ENCODE measurements around the gene TULP4.
"Not testable (repeated sequence)": the region's sequence is repeated elsewhere in the genome, so short reads cannot be mapped to it uniquely, and the experiment has no call there.

The TULP4 gene

GRCh38 chr6:158464483-158464882, 152.2 kb downstream of the TULP4 start:
- H3K36me3 Mint-ChIP-seq (ENCODE audit: low read depth) = peaks cover 2% of the 10 kb centered on the region
- no peaks in the 10 kb centered on the region for H3K27me3 Mint-ChIP-seq (ENCODE audit: low read depth)
- H3K4me3 Mint-ChIP-seq = no peak overlapping the region
- no peaks in the 10 kb centered on the region for H3K9me3 Mint-ChIP-seq
- DNase-seq (ENCODE audit: low spot score) = no peak
- H3K27ac Mint-ChIP-seq = no peak overlapping the region
- H3K4me1 Mint-ChIP-seq (ENCODE audit: low read depth) = no peaks in the 10 kb centered on the region

GRCh38 chr6:158465257-158465656, 153.0 kb downstream of the TULP4 start:
- H3K9me3 Mint-ChIP-seq = no peaks in the 10 kb centered on the region
- H3K27ac Mint-ChIP-seq = no peak overlapping the region
- no peaks in the 10 kb centered on the region for H3K27me3 Mint-ChIP-seq (ENCODE audit: low read depth)
- H3K36me3 Mint-ChIP-seq (ENCODE audit: low read depth) = peaks cover 2% of the 10 kb centered on the region
- H3K4me3 Mint-ChIP-seq = no peak overlapping the region
- DNase-seq (ENCODE audit: low spot score) = no peak
- no peaks in the 10 kb centered on the region for H3K4me1 Mint-ChIP-seq (ENCODE audit: low read depth)

GRCh38 chr6:158465747-158466146, 153.5 kb downstream of the TULP4 start:
- Mint-ChIP-seq H3K27ac (no peak overlapping the region), H3K9me3 (no peaks in the 10 kb centered on the region), H3K36me3 (ENCODE audit: low read depth) (peaks cover 2% of the 10 kb centered on the region), H3K4me3 (no peak overlapping the region), H3K4me1 (ENCODE audit: low read depth) (no peaks in the 10 kb centered on the region), H3K27me3 (ENCODE audit: low read depth) (no peaks in the 10 kb centered on the region)
- DNase-seq (ENCODE audit: low spot score) = no peak

GRCh38 chr6:158467923-158468322, 155.7 kb downstream of the TULP4 start:
- H3K27me3 Mint-ChIP-seq (ENCODE audit: low read depth) = no peaks in the 10 kb centered on the region
- H3K36me3 Mint-ChIP-seq (ENCODE audit: low read depth) = peaks cover under 1% of the 10 kb centered on the region
- H3K4me3 Mint-ChIP-seq = no peak overlapping the region
- no peak for DNase-seq (ENCODE audit: low spot score)
- no peaks in the 10 kb centered on the region for H3K9me3 Mint-ChIP-seq
- H3K27ac Mint-ChIP-seq = no peak overlapping the region
- no peaks in the 10 kb centered on the region for H3K4me1 Mint-ChIP-seq (ENCODE audit: low read depth)

GRCh38 chr6:158468666-158469065, 156.4 kb downstream of the TULP4 start:
- Mint-ChIP-seq H3K27ac (no peak overlapping the region), H3K4me3 (no peak overlapping the region), H3K9me3 (no peaks in the 10 kb centered on the region), H3K4me1 (ENCODE audit: low read depth) (no peaks in the 10 kb centered on the region), H3K36me3 (ENCODE audit: low read depth) (no peaks in the 10 kb centered on the region), H3K27me3 (ENCODE audit: low read depth) (no peaks in the 10 kb centered on the region)
- DNase-seq (ENCODE audit: low spot score) = no peak

- not testable (repeated sequence) for DNase-seq (ENCODE audit: low spot score); H3K9me3 Mint-ChIP-seq; H3K36me3 Mint-ChIP-seq (ENCODE audit: low read depth); H3K27me3 Mint-ChIP-seq (ENCODE audit: low read depth); H3K27ac Mint-ChIP-seq; H3K4me3 Mint-ChIP-seq; H3K4me1 Mint-ChIP-seq (ENCODE audit: low read depth)
Measured at GRCh38 chr6:158470023-158470422, 157.8 kb downstream of the TULP4 start.

- no peak overlapping the region for H3K27ac Mint-ChIP-seq
- H3K36me3 Mint-ChIP-seq (ENCODE audit: low read depth) = no peaks in the 10 kb centered on the region
- no peak overlapping the region for H3K4me3 Mint-ChIP-seq
- no peaks in the 10 kb centered on the region for H3K4me1 Mint-ChIP-seq (ENCODE audit: low read depth)
- DNase-seq (ENCODE audit: low spot score) = no peak
- no peaks in the 10 kb centered on the region for H3K27me3 Mint-ChIP-seq (ENCODE audit: low read depth)
- H3K9me3 Mint-ChIP-seq = no peaks in the 10 kb centered on the region
Measured at GRCh38 chr6:158471339-158471738, 159.1 kb downstream of the TULP4 start.

GRCh38 chr6:158472447-158472846, 160.2 kb downstream of the TULP4 start:
- H3K4me3 Mint-ChIP-seq = no peak overlapping the region
- no peaks in the 10 kb centered on the region for H3K27me3 Mint-ChIP-seq (ENCODE audit: low read depth)
- no peak overlapping the region for H3K27ac Mint-ChIP-seq
- DNase-seq (ENCODE audit: low spot score) = no peak
- H3K36me3 Mint-ChIP-seq (ENCODE audit: low read depth) = no peaks in the 10 kb centered on the region
- H3K9me3 Mint-ChIP-seq = no peaks in the 10 kb centered on the region
- no peaks in the 10 kb centered on the region for H3K4me1 Mint-ChIP-seq (ENCODE audit: low read depth)

GRCh38 chr6:158474961-158475343, 162.7 kb downstream of the TULP4 start:
- Mint-ChIP-seq H3K27me3 (ENCODE audit: low read depth) (no peaks in the 10 kb centered on the region), H3K9me3 (no peaks in the 10 kb centered on the region), H3K4me1 (ENCODE audit: low read depth) (no peaks in the 10 kb centered on the region), H3K36me3 (ENCODE audit: low read depth) (peaks cover 2% of the 10 kb centered on the region), H3K4me3 (no peak overlapping the region), H3K27ac (no peak overlapping the region)
- no peak for DNase-seq (ENCODE audit: low spot score)

- no peak for DNase-seq (ENCODE audit: low spot score)
Measured at GRCh38 chr6:158475344-158476302, 163.4 kb downstream of the TULP4 start.

GRCh38 chr6:158476389-158476788, 164.1 kb downstream of the TULP4 start:
- Mint-ChIP-seq H3K27ac (no peak overlapping the region), H3K36me3 (ENCODE audit: low read depth) (peaks cover 4% of the 10 kb centered on the region), H3K4me3 (no peak overlapping the region), H3K4me1 (ENCODE audit: low read depth) (no peaks in the 10 kb centered on the region), H3K27me3 (ENCODE audit: low read depth) (no peaks in the 10 kb centered on the region), H3K9me3 (no peaks in the 10 kb centered on the region)
- DNase-seq (ENCODE audit: low spot score) = no peak

More at GRCh38 chr6:158475344-158476302, 163.4 kb downstream of the TULP4 start:
- Mint-ChIP-seq H3K27ac (no peak overlapping the region), H3K4me1 (ENCODE audit: low read depth) (no peaks in the 10 kb centered on the region), H3K9me3 (no peaks in the 10 kb centered on the region), H3K4me3 (no peak overlapping the region), H3K36me3 (ENCODE audit: low read depth) (peaks cover 2% of the 10 kb centered on the region), H3K27me3 (ENCODE audit: low read depth) (no peaks in the 10 kb centered on the region)

- H3K9me3 Mint-ChIP-seq; DNase-seq (ENCODE audit: low spot score); H3K4me3 Mint-ChIP-seq; H3K27me3 Mint-ChIP-seq (ENCODE audit: low read depth); H3K36me3 Mint-ChIP-seq (ENCODE audit: low read depth); H3K4me1 Mint-ChIP-seq (ENCODE audit: low read depth); H3K27ac Mint-ChIP-seq: not testable (repeated sequence)
Measured at GRCh38 chr6:158477722-158478121, 165.5 kb downstream of the TULP4 start.

GRCh38 chr6:158480989-158481388, 168.7 kb downstream of the TULP4 start:
- no peaks in the 10 kb centered on the region for H3K4me1 Mint-ChIP-seq (ENCODE audit: low read depth)
- no peak overlapping the region for H3K27ac Mint-ChIP-seq
- DNase-seq (ENCODE audit: low spot score) = no peak
- H3K36me3 Mint-ChIP-seq (ENCODE audit: low read depth) = peaks cover 4% of the 10 kb centered on the region
- H3K9me3 Mint-ChIP-seq = no peaks in the 10 kb centered on the region
- no peaks in the 10 kb centered on the region for H3K27me3 Mint-ChIP-seq (ENCODE audit: low read depth)
- H3K4me3 Mint-ChIP-seq = no peak overlapping the region

GRCh38 chr6:158481690-158482473, 169.6 kb downstream of the TULP4 start:
- no peaks in the 10 kb centered on the region for H3K27me3 Mint-ChIP-seq (ENCODE audit: low read depth)
- H3K27ac Mint-ChIP-seq = no peak overlapping the region
- H3K4me1 Mint-ChIP-seq (ENCODE audit: low read depth) = no peaks in the 10 kb centered on the region
- peaks cover 4% of the 10 kb centered on the region for H3K36me3 Mint-ChIP-seq (ENCODE audit: low read depth)
- no peak overlapping the region for H3K4me3 Mint-ChIP-seq
- DNase-seq (ENCODE audit: low spot score) = no peak
- no peaks in the 10 kb centered on the region for H3K9me3 Mint-ChIP-seq
